Stimulated activated CD8-positive, alpha-beta memory T cell treated with anti-CD3 and anti-CD28 coated beads, Interleukin-2, amount 100 ng/mL, for 1 hour (primary cell): Measurements from ENCODE around the gene MYL4.
"Not testable (repeated sequence)": the region's sequence is repeated elsewhere in the genome, so short reads cannot be mapped to it uniquely, and the experiment has no call there.

Experiments used
- DNase-seq, 2 donors: peaks; one replicate each; pipeline ENCODE4 v3.0.0-alpha.2; 2020; ENCODE audit warnings: low read depth in 2 of 2

The MYL4 gene

DNA sequence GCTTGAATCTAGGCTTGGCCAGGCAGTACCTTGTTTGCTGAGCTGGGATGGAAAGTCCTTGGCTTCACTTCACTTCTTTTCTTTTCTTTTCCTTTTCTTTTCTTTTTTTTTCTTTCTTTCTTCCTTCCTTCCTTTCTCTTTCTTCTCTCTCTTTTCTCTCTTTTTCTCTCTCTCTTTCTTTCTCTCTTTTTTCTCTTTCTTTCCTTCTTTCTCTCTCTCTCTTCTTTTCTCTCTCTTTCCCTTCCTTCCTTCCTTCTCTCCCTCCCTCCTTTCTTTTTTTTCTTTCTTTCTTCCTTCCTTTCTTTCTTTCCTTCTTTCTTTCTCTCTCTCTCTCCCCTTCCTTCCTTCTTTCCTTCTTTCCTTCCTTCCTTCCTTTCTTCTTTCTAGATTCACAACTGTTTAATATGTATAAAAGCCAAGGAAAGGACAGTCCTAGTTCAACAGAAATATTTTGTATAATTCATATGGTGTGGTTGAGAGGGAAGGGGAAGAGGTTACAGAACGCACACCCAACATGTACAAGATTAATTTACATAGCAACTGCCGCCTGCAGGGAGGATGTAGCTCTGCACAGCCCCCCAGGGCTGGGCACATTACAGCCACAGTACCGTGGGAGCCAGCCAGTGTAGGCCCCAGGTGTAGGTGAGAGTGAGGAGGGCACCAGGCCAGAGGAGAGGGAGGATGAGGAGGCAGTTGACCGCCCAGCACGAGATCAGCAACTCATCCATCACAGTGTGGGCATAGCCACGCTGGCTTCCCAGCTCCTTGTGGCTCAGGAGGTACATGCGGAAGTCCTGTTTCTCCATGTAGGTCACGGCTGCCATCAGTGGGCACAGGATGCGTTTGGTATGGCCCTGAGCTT, 34.8 kb downstream of the MYL4 start:
- DNase-seq, result no peak

DNA sequence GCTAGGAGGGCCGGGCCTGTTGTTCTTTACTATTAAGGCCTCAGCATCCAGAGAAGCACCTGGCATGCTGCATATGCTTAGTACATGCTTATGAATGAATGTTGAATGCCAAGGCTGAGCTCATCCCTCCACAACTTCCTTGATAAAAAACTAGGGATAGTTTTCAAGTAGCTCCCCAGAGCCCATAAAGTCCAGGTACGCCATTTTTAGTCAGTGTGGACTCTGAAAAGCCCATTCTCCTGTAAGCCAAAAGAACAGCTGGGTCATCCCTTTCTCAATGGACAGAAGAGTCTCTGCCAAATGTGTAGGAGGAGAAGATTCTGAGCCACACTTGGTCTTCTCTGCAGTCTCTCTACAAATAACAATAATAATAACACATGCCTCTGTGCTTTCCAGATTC, 35.5 kb downstream of the MYL4 start:
- DNase-seq, result no peak

DNA sequence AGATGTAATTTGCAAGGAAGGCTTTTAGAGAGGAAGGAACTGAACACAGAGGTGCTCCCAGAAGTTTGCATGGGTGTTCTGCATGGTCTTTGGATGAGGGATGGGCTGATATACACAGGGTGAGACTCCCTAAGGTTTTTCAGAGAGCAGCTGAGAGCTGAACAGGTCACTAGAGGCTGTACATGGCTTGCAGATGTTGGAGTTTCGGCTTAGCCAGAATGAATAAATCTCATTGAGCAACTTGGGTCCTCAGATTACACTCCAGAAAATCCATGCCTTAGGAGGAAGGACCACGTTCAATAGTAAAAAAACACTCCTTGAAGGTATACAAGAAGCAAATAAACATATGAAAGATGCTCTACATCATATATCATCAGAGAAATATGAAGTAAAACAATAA, 37.0 kb downstream of the MYL4 start:
- DNase-seq, result no peak

DNA sequence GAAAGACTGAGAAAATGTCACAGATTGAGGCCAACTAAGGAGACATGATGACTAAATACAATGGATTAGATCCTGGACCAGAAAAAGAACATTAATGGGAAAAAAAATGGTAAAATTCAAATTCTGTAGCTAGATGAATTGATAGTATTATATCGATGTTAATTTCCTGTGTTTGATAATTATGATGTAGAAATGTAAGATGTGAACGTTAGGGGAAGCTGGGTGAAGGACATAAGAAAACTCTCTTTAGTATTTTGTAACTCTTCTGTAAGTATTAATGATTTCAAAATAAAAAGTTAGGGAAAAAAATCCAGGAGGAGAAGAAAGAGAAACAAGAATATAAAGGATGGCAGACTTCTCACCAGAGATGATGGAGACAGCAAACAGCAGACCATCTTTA, 41.7 kb downstream of the MYL4 start:
- no peak for DNase-seq

DNA sequence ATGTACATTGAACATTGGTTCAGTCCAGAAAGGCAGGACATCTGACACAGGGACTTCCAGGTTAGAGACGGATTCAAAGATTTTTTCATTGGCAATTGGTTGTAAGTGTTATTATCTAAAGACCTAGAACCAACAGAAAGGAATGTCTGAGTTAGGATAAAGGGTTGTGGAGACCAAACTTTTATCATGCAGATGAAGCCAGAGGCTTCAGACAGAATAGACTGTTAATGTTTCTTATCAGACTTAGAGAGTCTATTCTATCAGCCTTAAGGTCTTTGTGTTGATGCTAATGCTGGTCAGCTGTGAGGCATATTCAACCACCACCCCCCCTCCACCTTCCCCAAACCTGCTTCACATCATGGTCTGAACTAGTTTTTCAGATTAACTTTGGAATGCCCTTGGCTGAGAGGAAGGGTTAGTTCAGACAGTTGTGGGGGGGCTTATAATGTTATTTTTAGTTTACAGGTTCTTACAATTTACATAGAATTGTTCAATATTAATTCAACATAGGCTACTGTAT, 42.3 kb downstream of the MYL4 start:
- DNase-seq, result no peak

DNA sequence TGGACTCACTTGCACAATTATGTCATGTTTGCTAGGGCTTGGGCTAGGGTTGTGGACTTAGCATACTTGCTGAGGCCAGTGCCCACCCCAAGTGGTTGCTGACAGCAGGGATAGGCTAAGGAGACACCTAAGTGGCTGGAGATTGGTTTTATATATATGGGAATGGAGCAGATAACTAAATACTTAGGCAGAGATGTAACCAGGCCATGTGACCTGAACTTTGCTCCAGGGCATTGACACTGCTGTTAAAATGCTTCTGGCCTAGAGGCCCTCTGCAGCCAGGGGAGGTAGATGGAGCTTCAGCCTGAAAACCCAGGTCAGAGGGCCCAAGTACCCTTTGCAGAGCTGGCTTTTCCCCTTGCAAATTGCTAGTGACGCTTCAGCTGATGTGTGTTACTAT, 43.1 kb downstream of the MYL4 start:
- no peak for DNase-seq

DNA sequence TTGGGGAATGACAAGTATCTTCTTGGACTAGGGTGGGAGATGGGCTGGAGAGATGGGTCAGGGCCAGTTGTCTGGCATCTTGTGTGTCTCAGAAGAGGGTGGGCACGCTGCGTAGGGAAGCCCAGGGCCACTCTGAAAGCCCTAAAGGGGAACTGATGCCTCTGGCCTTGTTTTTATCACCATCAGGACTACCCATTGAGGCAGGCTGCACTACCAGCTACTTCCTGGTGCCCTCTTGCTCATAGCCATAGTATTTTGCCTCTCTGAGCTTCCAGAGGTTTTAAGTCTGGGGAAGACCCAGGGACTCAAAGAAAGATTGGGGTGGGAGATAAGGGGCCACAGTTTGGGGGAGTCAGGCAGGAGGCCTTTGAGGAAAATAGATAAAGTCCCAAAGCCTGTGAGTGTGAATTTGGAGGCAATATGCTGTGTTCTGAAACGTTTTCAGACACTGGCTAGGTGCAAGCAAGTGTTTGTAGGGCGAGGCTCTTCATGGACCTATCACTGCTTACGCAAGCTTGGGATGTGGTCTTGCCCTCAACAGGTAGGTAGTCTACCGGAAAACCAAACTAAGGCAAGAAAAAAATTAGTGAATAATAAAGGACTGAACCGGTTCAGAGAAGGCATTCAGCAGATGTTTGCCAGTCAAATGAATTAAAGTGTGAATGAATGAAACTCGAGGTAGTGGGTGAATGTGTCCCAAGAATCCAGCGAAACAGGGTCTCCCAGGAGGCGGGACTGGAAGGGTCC, 43.8 kb downstream of the MYL4 start:
- DNase-seq, result no peak

DNA sequence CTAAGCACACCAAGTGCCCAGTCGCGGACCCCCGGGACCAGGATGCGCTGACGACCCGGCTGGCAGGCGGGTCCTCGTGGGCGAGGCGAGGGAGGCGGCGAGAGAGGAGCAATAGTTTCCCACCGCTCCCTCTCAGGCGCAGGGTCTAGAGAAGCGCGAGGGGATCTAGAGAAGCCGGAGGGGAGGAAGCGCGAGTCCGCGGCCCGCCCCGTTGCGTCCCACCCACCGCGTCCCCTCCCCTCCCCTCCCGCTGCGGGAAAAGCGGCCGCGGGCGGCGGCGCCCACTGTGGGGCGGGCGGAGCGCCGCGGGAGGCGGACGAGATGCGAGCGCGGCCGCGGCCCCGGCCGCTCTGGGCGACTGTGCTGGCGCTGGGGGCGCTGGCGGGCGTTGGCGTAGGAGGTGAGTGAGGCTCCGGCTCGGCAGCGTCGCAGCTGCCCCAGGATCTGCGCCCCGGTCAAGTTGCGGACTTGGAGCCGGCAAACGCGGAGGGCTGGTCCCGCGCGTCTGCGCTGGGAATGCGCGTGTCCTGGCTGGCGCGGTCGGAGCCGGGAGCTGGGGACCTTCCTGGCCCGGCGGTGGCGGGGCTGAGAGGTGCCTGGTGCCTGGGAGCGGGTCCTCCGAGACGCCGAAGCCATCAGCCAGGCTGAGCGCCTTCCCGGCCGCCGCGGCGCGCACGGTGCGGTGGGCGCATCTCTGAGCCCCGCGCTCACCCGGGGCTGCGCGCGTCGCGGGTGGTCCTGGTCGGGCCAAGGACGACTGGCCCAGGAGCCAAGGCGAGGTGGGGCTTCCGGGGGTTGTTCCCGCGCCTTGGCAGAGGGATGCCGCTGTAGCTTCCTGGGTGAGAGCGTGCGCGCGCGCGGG, 44.6 kb downstream of the MYL4 start, which contains the start of gene ITGB3:
ITGB3 (plus strand) TSS at position 287 of the 862 bp plus-strand sequence; CDS start at position 322, 35 bp downstream.
- peak; percentile 31 to 43 for DNase-seq

DNA sequence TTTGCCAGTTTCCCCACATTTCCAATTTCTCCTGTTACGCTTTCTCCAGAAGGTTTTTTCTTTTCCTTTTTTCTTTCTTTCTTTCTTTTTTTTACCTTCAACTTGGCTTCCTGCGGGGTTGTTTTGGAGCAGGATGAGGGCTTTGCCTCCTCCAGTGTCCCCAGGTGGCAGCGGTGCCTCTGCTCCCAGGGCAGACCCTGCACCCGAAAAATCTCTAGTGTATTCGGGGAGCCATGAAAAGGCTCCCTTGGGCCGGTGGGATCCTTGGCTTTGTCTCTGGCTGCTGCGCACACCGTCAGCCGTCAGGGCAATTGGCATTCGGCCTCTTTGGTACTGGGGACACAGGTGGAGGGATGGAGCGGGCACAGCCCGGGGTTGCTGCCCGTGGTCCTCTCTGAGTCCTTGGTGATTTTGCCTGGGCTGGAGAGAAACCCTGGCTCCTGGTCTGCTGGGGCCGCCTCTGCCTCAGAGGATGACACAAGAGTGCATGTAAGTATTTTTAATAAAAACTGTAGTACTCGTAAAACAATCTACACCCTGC, 45.3 kb downstream of the MYL4 start:
- DNase-seq, result no peak

DNA sequence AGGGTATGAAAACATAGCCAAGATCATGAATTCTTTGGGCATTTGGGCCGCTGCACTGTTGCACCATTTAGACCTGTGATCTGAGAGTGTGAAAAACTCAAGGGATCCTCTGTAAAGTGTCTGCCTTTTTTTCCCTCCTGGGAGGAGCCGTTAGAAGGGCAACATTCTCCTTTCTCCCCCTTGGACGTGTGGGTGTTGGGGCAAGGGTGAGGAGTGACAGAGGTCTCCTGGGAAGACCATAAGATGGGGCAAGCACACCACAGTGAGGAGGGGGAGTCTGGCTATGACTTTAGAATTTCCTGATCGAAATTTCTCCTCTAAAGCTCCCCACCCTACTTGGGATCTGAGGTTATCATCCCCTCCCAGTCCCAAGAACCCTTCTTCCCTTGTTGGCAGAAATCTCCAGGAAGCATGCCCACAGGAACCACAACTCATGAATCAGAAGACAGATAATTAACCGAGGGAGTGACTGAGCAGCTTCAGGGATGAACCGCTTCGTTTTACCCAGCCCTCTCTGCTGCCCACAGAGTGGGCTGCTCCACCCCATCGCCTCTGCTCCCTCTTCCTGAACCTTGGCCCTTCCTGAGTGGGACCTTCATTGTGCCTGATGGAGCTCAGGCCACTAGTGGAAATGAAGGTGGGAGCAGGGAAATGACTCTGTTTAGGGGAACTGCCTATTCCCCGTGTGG, 48.6 kb downstream of the MYL4 start:
- DNase-seq, result no peak

DNA sequence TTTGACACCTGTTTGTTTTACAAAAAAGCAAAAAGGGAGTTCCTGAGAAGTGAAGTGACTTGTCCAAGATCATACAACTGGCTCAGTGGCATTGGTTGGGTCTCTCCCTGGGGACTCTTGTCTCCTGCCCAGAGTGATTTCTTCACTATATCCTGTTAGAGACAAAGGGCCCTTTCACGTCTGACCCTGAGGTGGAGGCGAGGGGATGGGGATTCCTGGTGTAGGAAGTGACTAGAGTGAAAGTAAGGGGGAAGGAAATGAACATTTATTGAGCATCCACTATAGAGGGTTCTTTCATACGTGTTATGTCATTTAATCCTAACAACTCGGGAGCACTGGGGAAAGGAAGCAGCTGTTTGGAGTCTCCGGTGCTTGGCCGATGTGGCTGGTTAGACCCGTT, 53.4 kb downstream of the MYL4 start:
- DNase-seq, result no peak

DNA sequence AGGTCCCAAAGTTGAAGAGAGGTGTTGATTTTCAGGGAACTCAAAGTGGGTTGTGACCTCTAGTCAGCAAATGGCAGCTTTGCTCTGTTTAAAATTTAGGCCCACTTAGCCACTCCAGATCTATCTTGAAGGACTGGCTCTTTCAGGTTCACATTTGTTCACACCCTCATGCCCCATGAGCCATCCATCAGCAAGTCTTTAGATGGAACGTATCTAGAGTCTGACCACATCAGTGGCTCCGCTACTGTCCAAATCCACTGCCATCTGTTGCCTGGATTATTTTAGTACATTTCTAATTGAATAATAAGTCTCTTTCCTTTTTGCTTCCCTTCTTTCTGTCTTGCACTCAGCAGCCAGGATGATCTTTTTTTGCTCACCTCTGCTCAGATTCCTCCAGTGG, 55.0 kb downstream of the MYL4 start:
- DNase-seq, result no peak

DNA sequence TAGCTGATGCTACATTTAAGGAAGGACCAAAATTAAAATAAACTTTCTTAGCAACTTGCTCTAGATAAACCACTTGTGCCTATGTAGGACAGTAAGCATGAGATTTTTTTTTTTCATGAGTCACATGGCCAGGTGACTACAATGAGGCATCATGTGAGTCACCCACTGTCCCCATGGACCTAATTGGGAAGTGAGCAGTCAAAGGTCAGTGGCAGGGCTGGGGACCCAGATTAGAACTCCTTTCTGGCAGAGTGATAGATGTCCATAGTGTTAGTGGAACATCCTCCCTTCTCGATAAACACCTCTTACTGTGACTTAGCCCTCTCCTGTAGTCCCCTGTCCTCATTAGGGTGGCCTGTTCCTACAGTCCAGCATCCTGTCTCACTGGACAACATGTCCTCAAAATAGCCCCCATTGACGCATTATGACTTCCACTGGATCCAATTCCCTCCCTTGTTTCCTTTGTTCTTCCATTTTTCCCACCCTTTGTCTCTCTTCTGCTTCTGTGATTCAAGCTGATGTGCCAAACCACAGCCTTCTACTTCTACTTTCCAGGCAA, 56.9 kb downstream of the MYL4 start:
- DNase-seq, result no peak

DNA sequence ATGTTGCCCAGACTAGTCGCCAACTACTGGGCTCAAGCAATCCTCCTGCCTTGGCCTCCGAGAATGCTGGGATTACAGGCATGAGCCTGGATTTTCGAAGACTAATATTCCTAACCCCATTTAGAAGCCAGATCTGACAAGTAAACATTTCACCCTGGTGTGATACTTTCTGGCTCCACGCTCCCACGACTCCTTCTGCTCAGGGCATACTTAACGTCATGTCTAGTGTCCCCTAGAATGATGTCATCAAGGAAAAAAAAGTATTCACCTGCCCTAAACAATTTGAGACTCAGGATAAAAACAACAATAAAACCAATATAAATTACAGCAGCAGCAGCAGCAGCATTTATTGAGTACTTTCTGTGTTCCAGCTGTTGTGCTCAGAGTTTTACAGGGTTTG, 57.6 kb downstream of the MYL4 start:
- no peak for DNase-seq

DNA sequence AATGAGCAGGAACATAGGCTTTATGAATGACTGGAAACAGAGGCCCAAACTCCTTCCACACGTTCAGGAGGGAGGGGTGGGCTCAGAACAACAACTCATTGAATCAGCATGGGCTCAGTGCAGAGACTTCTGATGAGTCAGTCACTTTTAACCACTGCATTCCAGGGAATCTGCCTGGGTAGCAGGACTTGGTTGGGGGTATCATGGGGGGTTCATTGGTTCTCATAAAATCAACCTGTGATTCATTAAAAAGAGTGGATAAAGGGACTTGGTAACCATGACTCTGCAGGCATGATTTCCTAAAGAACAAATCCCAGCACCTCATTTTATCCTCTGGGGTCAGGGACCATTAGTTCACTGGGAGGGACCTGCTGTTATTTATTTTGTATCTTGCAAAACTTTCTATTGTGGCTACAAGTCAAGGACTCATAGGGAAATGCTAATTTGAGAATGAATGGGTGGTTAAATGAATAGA, 58.2 kb downstream of the MYL4 start:
- no peak for DNase-seq

DNA sequence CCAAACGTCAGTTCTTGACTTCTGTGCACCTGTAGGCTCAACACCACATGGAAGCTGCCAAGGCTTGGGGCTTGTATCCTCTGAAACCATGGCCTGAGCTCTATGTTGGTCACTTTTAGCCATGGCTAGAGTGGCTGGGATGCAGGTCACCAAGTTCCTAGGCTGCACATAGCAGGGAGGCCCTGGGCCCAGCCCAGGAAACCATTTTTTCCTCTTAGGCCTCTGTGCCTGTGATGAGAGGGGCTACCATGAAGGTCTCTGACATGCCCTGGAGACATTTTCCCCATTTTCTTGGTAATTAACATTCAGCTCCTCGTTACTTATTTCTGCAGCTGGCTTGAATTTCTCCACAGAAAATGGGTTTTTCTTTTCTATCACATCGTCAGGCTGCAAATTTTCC, 59.8 kb downstream of the MYL4 start:
- not testable (repeated sequence) for DNase-seq

DNA sequence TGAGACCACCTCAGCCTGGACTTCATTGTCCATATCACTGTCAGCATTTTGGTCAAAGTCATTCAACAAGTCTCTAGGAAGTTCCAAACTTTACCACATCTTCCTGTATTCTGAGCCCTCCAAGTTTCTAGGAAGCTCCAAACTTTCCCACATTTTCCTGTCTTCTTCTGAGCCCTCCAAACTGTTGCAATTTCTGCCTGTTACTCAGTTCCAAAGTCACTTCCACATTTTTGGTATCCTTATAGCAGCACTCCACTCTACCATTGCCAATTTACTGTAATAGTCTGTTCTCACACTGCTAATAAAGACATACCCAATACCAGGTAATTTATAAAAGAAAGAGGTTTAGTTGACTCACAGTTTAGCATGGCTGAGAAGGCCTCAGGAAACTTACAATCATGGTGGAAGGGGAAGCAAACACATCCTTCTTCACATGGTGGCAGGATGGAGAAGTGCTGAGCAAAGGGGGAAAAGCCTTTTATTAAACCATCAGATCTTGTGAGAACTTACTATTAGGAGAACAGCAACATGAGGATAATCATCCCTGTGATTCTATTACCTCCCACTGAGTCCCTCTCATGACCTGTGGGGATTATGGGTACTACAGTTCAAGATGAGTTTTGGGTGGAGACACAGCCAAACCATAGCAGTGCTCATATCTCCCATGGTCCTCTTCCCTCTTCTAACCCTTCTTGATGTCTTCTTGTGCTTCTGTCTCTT, 60.6 kb downstream of the MYL4 start:
- not testable (repeated sequence) for DNase-seq

DNA sequence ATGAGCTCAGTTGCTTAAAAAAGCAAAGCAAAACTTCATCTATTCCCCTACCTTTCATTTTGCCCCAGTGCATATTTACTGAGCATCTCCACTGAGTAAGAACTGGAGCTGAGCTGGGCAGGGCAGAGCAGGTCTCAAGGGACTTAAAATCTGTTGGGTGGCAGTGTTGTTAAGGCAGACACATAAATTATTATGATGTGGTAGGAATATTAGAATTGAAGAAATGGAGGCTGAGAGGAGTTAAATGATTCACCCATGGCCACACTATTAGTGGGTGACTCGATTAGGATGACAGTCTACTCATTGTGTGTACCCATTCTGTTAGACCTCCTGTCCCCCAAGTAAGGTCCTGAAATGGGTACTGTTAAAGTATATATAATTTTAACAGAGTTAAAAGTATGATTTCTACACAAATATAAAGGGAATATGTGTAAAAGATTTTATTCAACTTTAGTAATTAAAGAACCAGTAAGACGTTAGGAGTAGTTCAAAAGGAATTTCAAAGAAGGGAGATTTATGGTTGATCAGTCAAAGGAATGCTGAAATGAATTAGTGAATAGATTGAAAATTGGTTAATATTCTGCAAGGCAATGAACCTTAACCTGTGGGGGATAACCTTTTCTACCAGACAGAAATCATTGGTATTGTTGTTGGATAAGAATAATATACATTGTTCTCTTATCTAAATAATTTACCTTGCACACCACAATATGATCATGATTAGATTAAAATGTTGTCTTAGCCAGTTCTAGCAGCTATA, 62.0 kb downstream of the MYL4 start:
- DNase-seq, result no peak

DNA sequence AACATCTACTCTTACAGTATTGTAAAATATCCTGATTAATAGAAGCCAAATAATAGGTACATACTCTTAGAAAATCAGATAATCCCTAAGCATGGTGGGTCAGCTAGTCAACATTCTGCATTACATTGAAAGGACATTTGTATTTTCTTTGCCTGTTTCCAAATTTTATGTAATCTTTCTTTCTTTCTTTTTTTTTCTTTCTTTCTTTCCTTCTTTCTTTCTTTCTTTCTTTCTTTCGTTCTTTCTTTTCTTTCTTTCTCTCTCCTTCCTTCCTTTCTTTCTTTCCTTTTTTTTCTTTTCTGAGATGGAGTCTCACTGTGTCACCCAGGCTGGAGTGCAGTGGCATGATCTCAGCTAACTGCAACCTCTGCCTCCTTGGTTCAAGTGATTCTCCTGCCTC, 63.3 kb downstream of the MYL4 start:
- no peak for DNase-seq
